Measurements from ENCODE around the gene MACROD2.

Gene MACROD2

DNA sequence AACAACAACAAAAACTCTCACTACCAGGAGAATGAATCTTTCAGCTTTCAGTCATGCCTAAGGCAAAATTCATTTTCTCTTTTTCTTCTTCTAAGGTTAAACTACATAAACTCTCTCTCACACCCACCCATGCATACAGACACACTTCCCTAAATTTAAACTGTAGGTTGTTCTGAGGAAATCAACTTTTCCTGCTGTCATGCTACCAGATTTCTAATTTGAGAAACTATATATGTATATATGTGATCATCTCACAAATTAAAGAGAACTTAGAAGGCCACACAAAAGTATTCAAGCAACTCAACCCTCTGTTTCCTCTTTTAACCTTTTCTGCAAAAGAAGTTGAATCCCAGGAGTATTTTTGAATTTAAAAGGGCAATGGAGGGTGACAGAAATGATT, 2045.4 kb downstream of the MACROD2 start:
- DNase-seq (ENCODE audit: low read depth, low spot score): no peak
- CTCF ChIA-PET: no interaction called here
- TF ChIP-seq, protein P1, sequence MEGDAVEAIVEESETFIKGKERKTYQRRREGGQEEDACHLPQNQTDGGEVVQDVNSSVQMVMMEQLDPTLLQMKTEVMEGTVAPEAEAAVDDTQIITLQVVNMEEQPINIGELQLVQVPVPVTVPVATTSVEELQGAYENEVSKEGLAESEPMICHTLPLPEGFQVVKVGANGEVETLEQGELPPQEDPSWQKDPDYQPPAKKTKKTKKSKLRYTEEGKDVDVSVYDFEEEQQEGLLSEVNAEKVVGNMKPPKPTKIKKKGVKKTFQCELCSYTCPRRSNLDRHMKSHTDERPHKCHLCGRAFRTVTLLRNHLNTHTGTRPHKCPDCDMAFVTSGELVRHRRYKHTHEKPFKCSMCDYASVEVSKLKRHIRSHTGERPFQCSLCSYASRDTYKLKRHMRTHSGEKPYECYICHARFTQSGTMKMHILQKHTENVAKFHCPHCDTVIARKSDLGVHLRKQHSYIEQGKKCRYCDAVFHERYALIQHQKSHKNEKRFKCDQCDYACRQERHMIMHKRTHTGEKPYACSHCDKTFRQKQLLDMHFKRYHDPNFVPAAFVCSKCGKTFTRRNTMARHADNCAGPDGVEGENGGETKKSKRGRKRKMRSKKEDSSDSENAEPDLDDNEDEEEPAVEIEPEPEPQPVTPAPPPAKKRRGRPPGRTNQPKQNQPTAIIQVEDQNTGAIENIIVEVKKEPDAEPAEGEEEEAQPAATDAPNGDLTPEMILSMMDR (IDR thresholded peaks at IDR 0.05; ENCODE audit: insufficient read depth, low read length, missing control alignments): no peak
- POLR2A ChIA-PET: no interaction called here
- H3K4me3 ChIP-seq (ENCODE audit: low read depth, low read length): no peak overlapping the region

DNA sequence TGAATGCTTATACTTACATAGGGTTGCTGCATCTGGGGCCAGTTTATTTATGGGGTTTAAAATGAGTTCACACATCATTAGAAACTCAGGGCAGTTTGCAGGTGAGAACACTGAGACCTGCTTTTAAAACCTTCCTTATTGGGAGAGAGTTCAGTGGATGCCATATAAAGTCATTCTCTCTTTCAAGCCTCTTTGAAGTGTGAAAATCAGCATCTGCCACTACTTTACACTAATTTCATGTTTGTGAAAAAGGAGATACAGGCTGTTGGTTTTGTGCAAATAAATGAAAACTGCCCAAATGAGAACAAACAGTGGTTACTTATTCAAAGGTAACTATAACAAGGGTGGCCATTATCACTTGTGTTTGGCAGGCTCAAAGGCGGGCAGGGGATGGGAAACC, 2047.4 kb downstream of the MACROD2 start:
- TF ChIP-seq, protein P1 (IDR thresholded peaks at IDR 0.05; ENCODE audit: insufficient read depth, low read length, missing control alignments): no peak
- no peak overlapping the region for H3K4me3 ChIP-seq (ENCODE audit: low read depth, low read length)
- DNase-seq (ENCODE audit: low read depth, low spot score): no peak
- CTCF ChIA-PET: no interaction called here
- POLR2A ChIA-PET: no interaction called here

DNA sequence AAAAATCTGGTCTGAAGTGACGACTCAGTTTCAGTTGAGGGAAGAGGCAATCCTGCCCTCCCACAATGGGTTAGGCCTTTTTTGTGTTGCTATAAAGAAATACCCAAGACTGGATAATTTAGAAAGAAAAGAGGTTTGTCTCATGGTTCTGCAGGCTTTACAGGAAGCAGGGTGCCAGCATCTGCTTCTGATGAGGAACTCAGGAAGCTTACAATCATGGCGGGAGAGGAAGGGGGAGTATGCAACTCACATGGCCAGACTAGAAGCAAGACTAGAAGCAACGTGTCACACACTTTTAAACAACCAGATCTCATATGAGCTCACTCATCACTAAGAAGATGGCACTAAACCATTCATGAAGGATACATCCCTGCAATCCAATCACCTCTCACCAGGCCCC, 2048.6 kb downstream of the MACROD2 start:
- no peak overlapping the region for H3K4me3 ChIP-seq (ENCODE audit: low read depth, low read length)
- TF ChIP-seq, protein P1 (IDR thresholded peaks at IDR 0.05; ENCODE audit: insufficient read depth, low read length, missing control alignments): no peak
- ChIA-PET CTCF (no interaction called here), POLR2A (no interaction called here)
- no peak for DNase-seq (ENCODE audit: low read depth, low spot score)

DNA sequence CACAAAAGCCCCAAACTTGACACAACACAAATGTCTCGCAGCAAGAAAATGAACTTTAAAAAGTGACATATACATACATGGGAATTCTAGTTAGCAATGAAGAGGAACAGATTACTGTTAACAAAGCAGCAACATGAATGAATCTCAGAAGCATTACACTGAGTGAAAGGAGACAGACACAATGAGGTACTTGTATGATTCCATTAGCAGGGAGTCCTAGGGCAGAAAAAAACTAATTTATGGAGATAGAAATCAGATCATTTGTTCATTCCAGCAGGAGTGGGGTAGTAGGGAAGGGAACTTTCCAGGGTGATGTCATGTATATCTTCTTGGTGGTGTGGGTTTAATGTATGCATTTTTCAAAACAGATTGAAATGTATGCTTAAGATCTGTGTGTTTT, 2053.6 kb downstream of the MACROD2 start:
- H3K4me3 ChIP-seq (ENCODE audit: low read depth, low read length): no peak overlapping the region
- ChIA-PET POLR2A (no interaction called here), CTCF (no interaction called here)
- TF ChIP-seq, protein P1 (IDR thresholded peaks at IDR 0.05; ENCODE audit: insufficient read depth, low read length, missing control alignments): no peak
- DNase-seq (ENCODE audit: low read depth, low spot score): no peak

DNA sequence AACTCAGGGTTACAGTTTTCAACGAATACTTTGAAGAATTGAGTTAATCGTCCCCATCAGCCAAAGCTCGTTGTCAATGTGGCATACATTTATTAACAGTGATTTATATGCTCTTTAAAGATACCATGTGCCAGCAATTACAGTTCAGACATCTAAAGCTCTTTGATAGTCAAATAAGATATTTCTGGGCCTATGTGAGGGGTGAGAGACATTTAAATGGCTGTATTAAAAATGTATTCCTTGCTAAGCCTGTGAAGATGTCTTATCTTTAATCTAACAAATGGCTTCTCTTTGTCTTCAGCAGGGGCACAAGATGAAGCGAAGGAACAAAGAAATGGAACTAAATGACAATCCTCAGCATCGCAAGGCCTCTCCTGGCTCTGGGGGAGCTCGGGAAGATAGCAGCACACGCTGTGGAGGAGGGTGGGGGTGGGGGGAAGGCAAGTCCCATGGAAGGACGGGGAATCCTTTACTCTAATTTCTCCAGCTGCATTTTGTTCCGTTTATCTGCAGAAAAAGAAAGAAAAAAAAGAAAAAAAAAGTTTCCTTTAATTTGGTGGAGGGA, 2054.3 kb downstream of the MACROD2 start:
- POLR2A ChIA-PET: no interaction called here
- CTCF ChIA-PET: no interaction called here
- no peak for DNase-seq (ENCODE audit: low read depth, low spot score)
- TF ChIP-seq, protein P1 (IDR thresholded peaks at IDR 0.05; ENCODE audit: insufficient read depth, low read length, missing control alignments): no peak
- no peak overlapping the region for H3K4me3 ChIP-seq (ENCODE audit: low read depth, low read length)

DNA sequence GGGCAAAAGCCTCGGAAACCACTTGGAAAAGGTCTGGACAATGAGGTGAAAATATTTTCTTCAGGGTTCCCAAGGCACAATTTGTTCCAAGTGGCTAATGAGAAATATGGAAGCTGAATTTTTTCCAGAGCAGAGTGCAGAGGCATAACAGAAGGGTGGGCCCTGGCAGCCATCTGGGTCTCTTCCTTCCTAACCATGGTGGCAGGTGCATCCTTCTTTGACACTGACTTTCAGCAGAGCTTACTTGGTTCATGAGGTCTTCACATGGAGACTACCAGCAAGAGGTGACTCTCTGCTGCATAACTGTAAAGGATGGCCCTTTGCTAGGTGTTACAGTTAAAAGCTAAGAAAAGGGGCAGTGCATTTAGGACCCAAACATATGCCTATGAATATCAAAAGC, 2055.1 kb downstream of the MACROD2 start:
- no peak overlapping the region for H3K4me3 ChIP-seq (ENCODE audit: low read depth, low read length)
- ChIA-PET POLR2A (no interaction called here), CTCF (no interaction called here)
- no peak for DNase-seq (ENCODE audit: low read depth, low spot score)
- TF ChIP-seq, protein P1 (IDR thresholded peaks at IDR 0.05; ENCODE audit: insufficient read depth, low read length, missing control alignments): no peak
